NCI-H1417 (cell line): ENCODE measurements around the gene DMD.
"Not testable (repeated sequence)": the region's sequence is repeated elsewhere in the genome, so short reads cannot be mapped to it uniquely, and the experiment has no call there.

Source experiments
- DNase-seq, 3 experiments: peaks; one replicate each; lab custom pipeline; 2025; lab: John Stamatoyannopoulos, UW

Gene DMD

GRCh38 chrX:33211356-33212260, at the start of gene DMD:
DMD (minus strand) TSS chrX:33211549; CDS start chrX:33211312, 237 bp downstream.
- no peak for DNase-seq

- DNase-seq, result no peak
These were observed 41.0 kb upstream of the DMD start for GRCh38 chrX:33252306-33252825.

- no peak for DNase-seq
These were observed 7.5 kb upstream of the DMD start for GRCh38 chrX:33218819-33219218.

DNA sequence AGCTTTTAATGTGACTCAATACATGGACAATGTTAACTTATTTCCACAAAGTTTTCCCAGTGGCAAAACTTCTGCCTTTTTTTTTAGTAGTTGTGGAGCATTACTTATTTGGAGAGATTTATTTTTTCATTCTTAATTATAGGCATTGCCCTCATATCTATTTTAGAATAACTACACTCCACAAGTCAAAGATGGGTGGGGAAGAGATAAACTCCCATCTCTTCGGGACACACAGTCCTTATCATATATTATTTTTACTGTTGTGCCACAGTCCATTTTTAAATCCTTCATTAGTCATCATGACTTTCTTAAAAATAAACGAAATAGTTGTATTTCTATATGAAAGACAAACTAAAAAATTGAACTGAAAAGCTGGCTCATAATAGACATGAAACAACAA, 1.2 kb downstream of the DMD start:
- no peak for DNase-seq

DNA sequence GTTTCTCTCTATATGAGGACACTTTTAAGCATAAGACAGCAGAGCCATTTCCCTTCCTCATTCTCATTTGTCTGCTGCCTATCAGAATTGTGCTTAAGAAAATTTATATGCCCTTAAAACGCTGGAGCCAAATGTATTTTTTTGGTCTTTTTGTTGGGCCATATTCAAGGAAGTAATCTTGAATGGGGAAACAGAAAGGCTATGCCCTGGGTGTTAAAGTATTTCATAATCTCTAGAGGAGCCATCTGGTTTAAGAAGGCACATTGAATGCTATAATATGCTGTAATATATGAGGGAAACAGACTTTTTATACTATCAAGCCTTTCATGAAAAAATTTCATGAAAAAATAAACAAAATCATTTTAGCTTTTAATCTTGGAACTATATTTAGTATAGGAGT, 4.3 kb downstream of the DMD start:
- no peak for DNase-seq

DNA sequence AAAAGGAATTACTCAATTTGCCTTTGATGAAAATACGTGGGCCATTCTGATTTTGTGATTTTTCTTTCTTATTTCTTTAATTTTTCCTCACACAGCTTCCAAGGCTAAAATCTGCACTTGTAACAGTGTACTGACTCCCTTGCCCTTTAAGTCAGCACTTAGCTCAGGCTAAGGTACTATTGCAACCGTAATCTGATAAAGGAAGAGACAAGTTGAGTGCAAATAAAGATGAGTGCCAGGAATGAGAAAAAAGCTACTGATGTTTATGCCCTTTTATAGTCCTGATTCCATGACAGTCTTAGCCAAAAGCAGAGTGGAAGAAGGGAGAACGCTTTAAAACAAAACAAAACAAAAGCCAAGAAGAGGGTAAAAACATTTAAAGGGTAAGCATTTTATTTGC, 6.0 kb downstream of the DMD start:
- DNase-seq, result no peak

- no peak for DNase-seq
These were observed 6.5 kb downstream of the DMD start for GRCh38 chrX:33204889-33205288.

DNA sequence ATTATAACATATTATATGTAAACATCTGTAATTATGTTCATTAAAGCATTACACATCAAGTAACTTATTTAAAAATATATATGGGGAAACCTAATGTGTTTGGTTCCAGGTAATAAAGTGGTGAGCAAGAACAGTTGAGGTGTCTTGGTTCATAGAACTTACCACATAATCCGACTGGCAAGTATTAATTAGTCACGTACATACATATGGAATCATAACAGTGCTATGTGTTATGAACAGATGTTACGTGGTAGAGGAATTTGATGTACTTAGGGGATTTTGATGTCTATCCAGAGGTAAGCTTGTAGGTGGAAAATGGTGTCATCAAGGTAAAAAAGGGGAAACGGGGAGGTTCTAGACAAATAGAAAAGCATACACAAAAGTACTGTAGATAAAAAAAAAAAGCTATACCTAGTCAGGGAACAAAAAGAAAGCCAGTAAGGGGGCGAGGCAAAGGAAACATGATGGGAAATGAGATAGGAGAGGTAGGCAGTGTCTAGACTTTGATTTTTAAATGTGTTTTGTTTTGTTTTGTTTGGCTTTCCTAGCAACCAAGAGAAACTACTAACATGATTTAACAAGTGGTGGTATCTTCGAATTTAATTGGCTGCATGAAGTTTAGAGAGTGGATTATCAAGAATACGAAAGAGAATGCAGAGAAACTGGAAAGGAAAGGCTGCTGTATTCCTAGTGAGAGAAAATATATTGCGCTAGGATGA, 12.6 kb downstream of the DMD start:
- DNase-seq, result no peak

- DNase-seq, result peak in 1 of 3 experiments; percentile 24
These were observed 15.7 kb downstream of the DMD start for GRCh38 chrX:33195698-33196097.

- DNase-seq, result no peak
These were observed 16.4 kb downstream of the DMD start for GRCh38 chrX:33194876-33195433.

GRCh38 chrX:33194289-33194688, 17.1 kb downstream of the DMD start:
- DNase-seq, result no peak

DNA sequence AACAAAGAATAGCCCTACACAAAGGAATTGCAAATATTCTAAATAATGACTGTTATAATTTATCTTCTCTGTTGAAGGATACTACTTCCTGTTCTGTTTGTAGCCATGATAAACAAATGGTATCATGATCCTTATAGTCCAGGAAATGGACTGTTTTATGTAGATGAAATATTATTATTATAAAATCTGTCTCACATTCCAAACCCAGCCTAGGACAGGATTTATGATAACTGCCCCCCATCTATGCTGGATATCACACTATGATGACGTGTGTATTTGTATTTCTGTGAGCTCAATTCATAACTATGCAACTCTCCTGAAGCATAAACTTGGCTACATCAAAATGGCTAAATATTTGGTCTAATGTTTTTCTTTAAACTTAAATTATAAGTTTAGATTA, 21.3 kb downstream of the DMD start:
- DNase-seq, result peak in 1 of 3 experiments; percentile 21

- DNase-seq, result no peak
These were observed 22.5 kb downstream of the DMD start for GRCh38 chrX:33188881-33189280.

- DNase-seq, result peak in 1 of 3 experiments; percentile 51
These were observed 23.1 kb downstream of the DMD start for GRCh38 chrX:33188286-33188685.

GRCh38 chrX:33184803-33185202, 26.5 kb downstream of the DMD start:
- DNase-seq, result not testable (repeated sequence)

GRCh38 chrX:33183361-33183760, 28.0 kb downstream of the DMD start:
- peak in 1 of 3 experiments; percentile 48 for DNase-seq

- DNase-seq, result no peak
These were observed 32.7 kb downstream of the DMD start for GRCh38 chrX:33178690-33179089.

- no peak for DNase-seq
These were observed 33.1 kb downstream of the DMD start for GRCh38 chrX:33178218-33178617.

DNA sequence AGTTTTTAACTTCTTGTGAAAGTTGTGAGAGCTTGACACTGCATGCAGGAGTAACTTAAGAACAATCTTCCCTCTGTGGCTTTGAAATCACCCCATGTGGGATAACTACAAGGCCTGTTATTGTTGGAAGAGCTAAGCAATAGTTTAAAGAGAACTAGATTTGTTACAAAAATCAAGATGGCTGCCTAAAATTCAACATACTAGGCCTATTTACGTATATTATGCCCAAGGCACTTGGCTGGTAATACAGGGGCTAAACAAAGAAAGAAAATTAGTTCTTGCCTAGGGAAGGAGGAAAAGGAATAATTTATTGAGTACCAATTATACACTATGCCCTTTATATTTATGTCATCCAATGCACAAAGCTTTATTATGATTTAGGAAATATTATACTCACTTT, 36.1 kb downstream of the DMD start:
- peak in 1 of 3 experiments; percentile 44 for DNase-seq

DNA sequence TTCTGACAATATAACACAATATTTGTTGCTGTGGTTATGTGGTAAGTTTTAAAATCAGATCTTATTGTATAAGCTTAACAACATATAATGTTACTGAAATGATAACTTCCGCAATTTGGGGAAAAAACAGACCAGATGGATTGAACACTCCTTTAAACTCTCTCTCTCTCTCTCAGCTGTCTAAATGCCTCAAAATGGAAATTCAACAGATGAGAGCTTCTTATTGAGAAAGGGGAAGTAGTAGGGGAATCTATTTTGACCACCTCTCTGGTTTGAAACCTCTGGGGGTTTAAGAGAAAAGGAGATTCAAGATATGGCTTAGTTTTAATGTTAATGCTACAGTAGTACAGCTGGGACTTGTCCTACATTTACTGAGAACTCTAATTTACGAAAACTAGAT, 40.3 kb downstream of the DMD start:
- no peak for DNase-seq

DNA sequence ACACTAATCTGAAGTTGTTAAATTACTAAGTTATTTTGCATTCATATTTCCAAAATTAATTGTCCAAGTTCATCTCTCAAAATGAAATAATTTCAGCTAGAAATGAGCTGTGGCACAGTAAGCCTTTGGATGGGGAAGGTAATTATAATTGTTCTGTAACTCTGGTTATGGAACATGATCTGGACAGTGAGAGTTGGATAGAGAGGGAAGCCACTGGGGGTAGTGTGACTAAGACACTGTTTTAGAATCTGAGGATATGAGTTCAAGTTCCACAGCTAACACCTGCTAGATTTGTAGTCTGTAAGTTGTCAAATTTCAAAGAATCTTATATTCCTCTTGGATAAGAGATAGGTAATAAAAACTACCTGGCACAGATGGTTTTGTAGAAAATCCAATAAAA, 49.5 kb downstream of the DMD start:
- DNase-seq, result no peak

GRCh38 chrX:33160273-33160672, 51.1 kb downstream of the DMD start:
- no peak for DNase-seq
